Pancreas (tissue), 10 donors: Measurements from ENCODE around the gene DGKD. TPM values are rescaled to one million over a fixed set of nuclear protein-coding genes. Genes with fewer than 3 reads are reported as not detected.

Source experiments
- ATAC-seq, 4 donors: fragments of 200-7000 bp; cut with Tn5 transposase; one replicate each; pipeline versions ENCODE4 v1.8.0 to v1.9.1; 2020; ENCODE audit warnings: mild to moderate bottlenecking in 4 of 4, moderate library complexity in 4 of 4
- DNase-seq, 6 donors: peaks; one replicate each; pipeline ENCODE4 v3.0.0-alpha.2; 2020
- FAIRE-seq: peaks from 2 replicates; lab custom pipeline; 2012; peaks lifted over from hg19 to GRCh38; lab: Jason Lieb, UNC
- H3K27ac ChIP-seq, 4 donors: fragments of 200-600 bp; sonication (generic); 1 replicate in 3 of 4; 2 replicates in 1 of 4; pipeline versions ENCODE4 v1.5.0 to v1.8.0; 2020
- H3K27me3 ChIP-seq, 4 donors: fragments of 200-600 bp; one replicate each; pipeline ENCODE4 v1.8.0; 2021
- H3K36me3 ChIP-seq, 3 donors: fragments of 200-600 bp; sonication (generic) in 1 of 3; one replicate each; pipeline versions ENCODE4 v1.5.0 to v1.8.0; 2020 to 2021
- H3K4me1 ChIP-seq, 3 donors: fragments of 200-600 bp; one replicate each; pipeline ENCODE4 v1.8.0; 2021
- H3K4me3 ChIP-seq, 4 donors: fragments of 200-600 bp; sonication (generic) in 2 of 4; one replicate each; pipeline versions ENCODE4 v1.5.0 to v1.8.0; 2020 to 2021
- H3K9me3 ChIP-seq, 4 donors: fragments of 200-600 bp; one replicate each; pipeline ENCODE4 v1.8.0; 2021
- WGBS, 2 donors: extraction: QIAGEN DNeasy Blood & Tissue Kit; methylation state at CpG; one replicate each; pipeline ENCODE4 v1.1.7; 2013; 5-methylcytosine and 5-hydroxymethylcytosine counted together
- intact Hi-C, 3 donors: fragments of 100-400 bp; cut with DNase I; formaldehyde crosslinking; loops; one replicate each; pipeline versions ENCODE4 v1.11.1 to v1.14.2; 2022
- polyA plus RNA-seq, 2 donors: library from polyadenylated mRNA; stranded (reverse); fragments of 200-250 nt; gene quantifications; one replicate each; pipeline ENCODE4 v1.2.3, GENCODE V29; 2013
- total RNA-seq, 6 donors: library from RNA; stranded (reverse); fragmentation: NEBNext Ultra II Directional in 4 of 6; extraction: Animal tissue kit (Norgen Biotek cat#: 25700) in 4 of 6; gene quantifications; one replicate each; pipeline versions ENCODE4 v1.2.1 to v1.2.4, GENCODE V29; 2021 to 2023
- TF ChIP-seq, protein P1 (sequence below), 4 donors: fragments of 200-600 bp; sonication (generic) in 3 of 4; IDR thresholded peaks; one replicate each; pipeline versions ENCODE4 v1.5.0 to v1.8.0; 2021; ENCODE audit warnings: antibody characterized with exemption in 4 of 4
- donor health status: healthy with polysubstance abuse.
- donor health status: DM: no; HTN: no; CAD: no; lungs with moderate emphysema.
- donor health status: DM: no; HTN: no; CAD: no.
- donor health status: control.
- donor health status: control.
- donor health status: Bipolar disorder and iron deficiency.
- donor health status: DM: yes; HTN: yes; CAD: no.
- donor health status: DM: no; HTN: no; CAD: no.
- donor health status: DM: no; HTN: no; CAD: no.
- donor health status: DM: yes; HTN: yes; CAD: no.

DGKD gene
- total and polyA plus RNA-seq, 8 donors, result 6.7 to 16.3 (median 8.9) TPM

DNA sequence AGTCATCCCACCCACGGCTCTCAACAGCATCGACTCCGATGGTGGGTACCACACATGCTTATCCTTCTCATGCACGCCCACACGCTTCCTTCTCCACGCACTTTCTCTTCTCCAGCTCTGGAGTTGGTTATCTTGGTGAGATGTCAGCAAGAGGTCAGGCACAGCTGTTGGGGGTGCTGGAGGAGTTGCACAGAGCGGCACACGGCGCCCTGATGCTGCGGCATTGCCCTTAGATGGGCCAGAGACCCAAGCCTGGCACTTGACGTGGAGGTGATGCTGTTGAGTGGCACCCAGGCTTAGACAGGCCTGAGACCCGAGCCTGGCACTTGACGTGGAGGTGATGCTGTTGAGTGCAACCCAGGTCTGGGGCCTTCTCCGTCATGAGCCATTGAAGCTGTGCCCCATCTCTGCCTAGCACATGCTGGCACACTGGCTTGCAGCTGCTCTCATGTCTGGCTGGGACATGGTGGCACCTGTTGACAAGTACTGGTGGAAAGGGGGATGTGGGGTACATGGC is 83.2 kb downstream of the DGKD start:
- H3K4me3 ChIP-seq, result no peak overlapping the region
- H3K4me1 ChIP-seq, result no peaks in the 10 kb centered on the region
- 95 to 97% methylated on average over 14 of the region's 14 CpGs for WGBS, 2 donors
- FAIRE-seq, result no peak
- H3K27ac ChIP-seq, result no peak overlapping the region
- no peaks in the 10 kb centered on the region for H3K36me3 ChIP-seq
- TF ChIP-seq, protein P1, sequence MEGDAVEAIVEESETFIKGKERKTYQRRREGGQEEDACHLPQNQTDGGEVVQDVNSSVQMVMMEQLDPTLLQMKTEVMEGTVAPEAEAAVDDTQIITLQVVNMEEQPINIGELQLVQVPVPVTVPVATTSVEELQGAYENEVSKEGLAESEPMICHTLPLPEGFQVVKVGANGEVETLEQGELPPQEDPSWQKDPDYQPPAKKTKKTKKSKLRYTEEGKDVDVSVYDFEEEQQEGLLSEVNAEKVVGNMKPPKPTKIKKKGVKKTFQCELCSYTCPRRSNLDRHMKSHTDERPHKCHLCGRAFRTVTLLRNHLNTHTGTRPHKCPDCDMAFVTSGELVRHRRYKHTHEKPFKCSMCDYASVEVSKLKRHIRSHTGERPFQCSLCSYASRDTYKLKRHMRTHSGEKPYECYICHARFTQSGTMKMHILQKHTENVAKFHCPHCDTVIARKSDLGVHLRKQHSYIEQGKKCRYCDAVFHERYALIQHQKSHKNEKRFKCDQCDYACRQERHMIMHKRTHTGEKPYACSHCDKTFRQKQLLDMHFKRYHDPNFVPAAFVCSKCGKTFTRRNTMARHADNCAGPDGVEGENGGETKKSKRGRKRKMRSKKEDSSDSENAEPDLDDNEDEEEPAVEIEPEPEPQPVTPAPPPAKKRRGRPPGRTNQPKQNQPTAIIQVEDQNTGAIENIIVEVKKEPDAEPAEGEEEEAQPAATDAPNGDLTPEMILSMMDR (IDR thresholded peaks at IDR 0.05), result no peak
- no peak for ATAC-seq
- intact Hi-C loops, result no loop called here
- H3K9me3 ChIP-seq, result no peaks in the 10 kb centered on the region
- DNase-seq, result no peak
- no peaks in the 10 kb centered on the region for H3K27me3 ChIP-seq

DNA sequence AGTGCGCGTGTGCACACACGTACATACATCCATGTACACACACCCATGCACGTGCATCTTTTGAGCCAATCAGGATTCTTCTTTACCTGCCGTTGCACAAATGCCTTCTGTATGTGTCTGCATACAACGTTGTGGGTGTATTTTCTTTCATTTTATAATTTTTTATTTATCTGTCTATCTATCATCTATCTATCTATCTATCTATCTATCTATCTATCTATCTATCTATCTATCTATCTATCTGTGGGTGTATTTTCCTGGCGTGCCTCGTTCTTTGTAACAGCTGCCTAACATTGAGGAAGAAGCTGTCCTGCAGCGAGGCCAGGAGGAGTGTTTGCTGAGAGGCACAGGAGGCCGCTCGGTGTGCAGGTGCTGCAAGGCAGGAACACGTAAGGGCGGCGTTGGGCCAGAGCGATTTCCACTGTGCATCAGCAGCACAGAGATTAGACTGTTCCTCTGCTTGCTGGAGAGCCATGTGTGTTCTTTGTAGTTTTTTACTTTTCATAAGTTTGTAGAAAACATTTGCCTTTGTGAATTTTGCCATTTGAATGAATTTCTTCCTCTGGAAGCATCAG is 84.4 kb downstream of the DGKD start:
- no peak for DNase-seq
- H3K36me3 ChIP-seq, result no peaks in the 10 kb centered on the region
- H3K4me3 ChIP-seq, result no peak overlapping the region

DNA sequence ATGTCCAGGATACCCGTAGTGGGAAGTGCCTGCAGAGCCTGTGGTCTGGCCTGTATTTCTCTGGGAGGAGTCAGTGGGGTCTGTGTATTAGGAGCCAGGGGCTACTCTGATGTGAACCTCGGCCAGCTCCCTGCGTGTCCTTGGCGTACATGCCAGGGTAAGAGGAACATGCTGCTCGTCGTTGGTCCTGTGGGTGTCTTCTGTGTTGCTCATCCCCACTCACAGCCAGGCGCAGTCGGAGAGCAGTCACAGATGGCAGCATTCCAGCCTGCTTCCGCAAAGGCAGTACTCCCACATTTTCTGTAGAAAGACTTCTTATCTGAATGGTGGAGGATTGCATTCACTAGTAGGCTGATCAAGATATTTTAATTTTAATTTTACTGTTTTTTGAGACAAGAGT is 84.9 kb downstream of the DGKD start:
- no peak overlapping the region for H3K4me3 ChIP-seq
- ATAC-seq (no peak), DNase-seq (no peak), FAIRE-seq (no peak)
- no peaks in the 10 kb centered on the region for H3K4me1 ChIP-seq
- H3K9me3 ChIP-seq, result no peaks in the 10 kb centered on the region
- H3K27ac ChIP-seq, result no peak overlapping the region
- no peaks in the 10 kb centered on the region for H3K36me3 ChIP-seq
- 77 to 90% methylated on average over 9 of the region's 9 CpGs for WGBS, 2 donors
- intact Hi-C loops, result no loop called here
- no peaks in the 10 kb centered on the region for H3K27me3 ChIP-seq
- TF ChIP-seq, protein P1 (IDR thresholded peaks at IDR 0.05), result no peak

More for the DNA sequence above, 84.4 kb downstream of the DGKD start:
- Histone ChIP-seq H3K27ac (no peak overlapping the region), H3K9me3 (no peaks in the 10 kb centered on the region), H3K4me1 (no peaks in the 10 kb centered on the region), H3K27me3 (no peaks in the 10 kb centered on the region)
- intact Hi-C loops, result no loop called here
- TF ChIP-seq, protein P1 (IDR thresholded peaks at IDR 0.05), result no peak
- FAIRE-seq (no peak), ATAC-seq (no peak)
- WGBS, 2 donors, result 87% methylated on average over 15 of the region's 15 CpGs

DNA sequence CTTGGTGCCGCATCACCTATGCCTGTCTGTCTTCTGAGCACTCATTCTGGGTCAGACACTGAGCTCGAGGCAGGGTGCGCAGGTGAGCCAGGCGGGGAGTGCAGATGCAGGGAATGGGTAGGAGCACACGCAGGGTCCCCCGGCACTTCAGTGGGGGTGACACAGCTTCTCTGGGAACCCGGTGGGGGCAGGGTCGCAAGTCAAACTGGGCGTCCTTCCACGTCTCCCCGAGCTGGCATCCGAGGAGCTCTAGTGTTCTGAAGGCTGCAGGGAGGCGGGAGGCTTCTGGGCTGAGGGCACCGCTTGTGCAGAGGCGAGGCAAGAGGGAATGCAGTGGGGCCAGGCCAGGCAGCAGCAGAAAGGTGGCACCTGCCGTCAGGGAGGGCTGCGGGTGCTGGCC is 86.0 kb downstream of the DGKD start:
- 93 to 95% methylated on average over 17 of the region's 17 CpGs for WGBS, 2 donors
- TF ChIP-seq, protein P1 (IDR thresholded peaks at IDR 0.05), result no peak
- FAIRE-seq (no peak), DNase-seq (no peak), ATAC-seq (no peak)
- no peak overlapping the region for H3K4me3 ChIP-seq
- no peaks in the 10 kb centered on the region for H3K4me1 ChIP-seq
- H3K27me3 ChIP-seq, result no peaks in the 10 kb centered on the region
- no peak overlapping the region for H3K27ac ChIP-seq
- intact Hi-C loops, result no loop called here
- no peaks in the 10 kb centered on the region for H3K9me3 ChIP-seq
- no peaks in the 10 kb centered on the region for H3K36me3 ChIP-seq

DNA sequence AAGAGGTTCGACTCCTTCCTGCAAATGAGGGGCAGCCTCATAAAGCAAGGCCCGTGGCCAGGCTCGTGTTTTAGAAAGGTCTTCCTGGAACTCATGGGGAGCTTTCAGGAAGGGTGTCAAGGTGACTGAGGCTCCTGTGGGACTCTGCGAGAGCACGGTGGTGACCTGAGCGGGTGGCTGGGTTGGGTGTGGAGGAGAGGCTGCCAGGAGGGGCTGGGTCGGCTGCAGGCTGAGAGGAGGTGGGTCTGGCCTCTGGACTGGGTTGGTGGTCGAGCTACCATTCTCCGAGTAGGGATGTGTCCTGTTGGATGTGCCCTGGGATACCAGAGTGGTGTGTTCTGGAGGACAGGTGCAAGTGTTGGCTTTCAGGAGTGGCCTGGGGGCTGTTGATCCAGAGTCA is 86.4 kb downstream of the DGKD start:
- Histone ChIP-seq H3K9me3 (no peaks in the 10 kb centered on the region), H3K4me1 (no peaks in the 10 kb centered on the region), H3K27ac (no peak overlapping the region), H3K27me3 (no peaks in the 10 kb centered on the region), H3K36me3 (no peaks in the 10 kb centered on the region), H3K4me3 (no peak overlapping the region)
- no peak for ATAC-seq
- no peak for FAIRE-seq
- intact Hi-C loops, result no loop called here
- DNase-seq, result no peak
- TF ChIP-seq, protein P1 (IDR thresholded peaks at IDR 0.05), result no peak
- 86 to 91% methylated on average over 9 of the region's 9 CpGs for WGBS, 2 donors
